Erythroblast (primary cell): ENCODE data around the gene PRR11.
"Not testable (repeated sequence)": the region's sequence is repeated elsewhere in the genome, so short reads cannot be mapped to it uniquely, and the experiment has no call there.

Source experiments
- DNase-seq, 2 experiments: peaks; one replicate each; lab custom pipeline; 2025; lab: John Stamatoyannopoulos, UW
- GATA1 ChIP-seq: IDR thresholded peaks from 2 replicates; pipeline ENCODE4 v1.6.1; 2011; ENCODE audit warnings: low read depth, mild to moderate bottlenecking, control low read depth, low read length, moderate library complexity
- POLR2A ChIP-seq: IDR thresholded peaks from 2 replicates; pipeline ENCODE4 v1.6.1; 2011; ENCODE audit warnings: mild to moderate bottlenecking, low read length

The PRR11 gene

DNA sequence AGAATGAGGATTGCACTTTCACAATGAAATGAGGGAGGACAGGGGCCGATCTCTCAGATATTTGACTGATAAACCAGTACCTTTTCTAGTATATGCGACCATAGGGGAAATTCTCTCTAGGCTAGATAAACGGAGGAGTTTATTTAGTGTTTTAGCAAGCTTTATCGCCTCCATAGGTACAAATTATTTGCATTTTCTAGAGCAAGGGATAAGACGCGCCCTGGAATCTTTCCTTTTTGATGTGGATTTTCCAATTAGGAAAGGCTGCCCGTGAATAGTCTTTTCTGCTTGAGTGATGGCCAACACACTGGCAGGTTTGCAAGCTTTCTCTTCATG is 64.4 kb downstream of the PRR11 start:
- DNase-seq, result no peak
- TF ChIP-seq GATA1, result no peak
- no peak for TF ChIP-seq POLR2A

DNA sequence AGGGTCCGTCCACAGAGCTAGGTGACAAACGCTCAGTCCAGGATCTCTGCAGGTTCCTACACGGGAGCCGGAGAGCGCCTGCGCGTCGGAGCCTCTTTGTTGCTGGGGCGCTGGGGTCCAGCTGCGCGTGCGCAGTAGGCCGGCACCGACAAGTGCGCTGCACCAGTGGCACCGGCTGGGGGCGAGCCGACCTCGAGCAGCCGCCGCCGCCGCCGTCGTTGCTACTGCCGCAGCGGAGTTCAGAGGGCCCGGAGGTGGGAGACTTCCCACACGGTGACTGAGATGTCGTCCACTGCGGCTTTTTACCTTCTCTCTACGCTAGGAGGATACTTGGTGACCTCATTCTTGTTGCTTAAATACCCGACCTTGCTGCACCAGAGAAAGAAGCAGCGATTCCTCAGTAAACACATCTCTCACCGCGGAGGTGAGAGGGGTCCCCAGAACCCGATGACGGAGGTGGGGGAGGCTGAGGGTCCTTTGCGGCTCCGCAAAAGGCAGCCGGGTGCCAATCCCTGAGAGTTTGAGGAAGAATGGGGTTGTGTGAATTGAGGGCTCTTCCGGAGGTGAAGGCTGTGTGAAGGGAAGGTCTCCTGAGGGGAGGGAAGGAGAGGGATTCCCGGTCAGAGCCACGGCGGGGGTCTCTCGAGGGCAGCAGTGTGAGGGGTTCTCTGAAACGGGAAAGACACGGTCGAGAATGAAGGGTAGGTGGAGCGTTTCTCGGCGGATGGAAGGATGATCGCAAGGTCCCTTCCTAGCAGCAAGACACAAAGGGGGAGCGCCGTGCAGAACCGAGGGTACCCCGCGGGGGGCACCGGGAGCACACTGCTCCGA is 65.0 kb downstream of the PRR11 start, which contains the start of gene GDPD1:
TSS of gene GDPD1 (plus strand) at position 184 of the 831 bp plus-strand sequence. CDS start at position 283, 99 bp downstream.
- DNase-seq, result peak; percentile 96 to 98
- TF ChIP-seq POLR2A, result peak; percentile 76
- TF ChIP-seq GATA1, result no peak

DNA sequence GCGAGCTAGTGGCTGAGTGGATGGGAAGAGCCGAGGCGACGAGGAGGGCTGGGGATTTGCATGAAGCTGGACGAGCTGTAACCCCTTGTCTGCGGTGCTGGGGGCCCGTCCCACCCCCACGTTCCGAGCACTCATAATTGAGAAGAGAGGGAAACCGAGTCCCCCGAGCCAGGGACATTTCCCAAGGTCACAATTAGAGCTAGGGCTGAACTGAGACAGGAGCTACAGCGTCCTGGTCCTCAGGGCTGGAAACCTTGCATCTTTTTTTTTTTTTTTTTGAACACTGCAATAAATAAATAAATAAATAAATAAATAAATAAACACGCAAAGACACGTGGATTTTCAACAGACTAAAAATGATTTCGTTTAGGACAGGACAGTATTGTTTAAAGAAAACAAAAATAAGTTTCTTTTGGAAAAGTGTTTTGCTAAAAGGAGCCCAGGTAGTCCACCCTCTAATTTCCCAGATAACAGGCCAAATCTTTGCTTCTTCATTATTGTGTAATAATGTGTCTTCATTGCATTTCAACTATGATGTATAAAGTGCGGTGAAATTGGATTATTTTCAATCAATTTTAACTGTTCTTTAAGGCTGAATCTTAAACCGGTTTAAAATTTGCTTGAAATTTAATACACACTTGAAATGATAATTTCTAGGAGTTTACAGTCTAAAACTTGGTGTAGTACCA is 65.8 kb downstream of the PRR11 start:
- DNase-seq, result peak in 1 of 2 experiments; percentile 50
- TF ChIP-seq POLR2A, result no peak
- TF ChIP-seq GATA1, result no peak

DNA sequence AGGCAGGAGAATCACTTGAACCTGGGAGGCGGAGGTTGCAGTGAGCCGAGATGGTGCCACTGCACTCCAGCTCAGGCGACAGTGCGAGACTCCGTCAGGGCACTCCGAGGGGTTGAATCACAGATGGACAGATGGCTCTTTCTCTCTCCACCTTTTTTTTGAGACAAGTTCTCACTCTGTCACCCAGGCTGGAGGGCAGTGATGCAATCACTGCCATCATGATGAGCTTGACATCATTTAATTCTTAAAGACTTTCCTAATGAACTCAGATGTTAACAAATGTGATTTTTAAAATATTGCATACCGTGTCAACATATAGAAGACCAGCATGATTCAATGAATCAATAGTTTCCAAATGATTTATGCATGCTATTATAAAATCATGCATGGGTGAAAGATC is 68.3 kb downstream of the PRR11 start:
- no peak for TF ChIP-seq GATA1
- TF ChIP-seq POLR2A, result no peak
- no peak for DNase-seq

DNA sequence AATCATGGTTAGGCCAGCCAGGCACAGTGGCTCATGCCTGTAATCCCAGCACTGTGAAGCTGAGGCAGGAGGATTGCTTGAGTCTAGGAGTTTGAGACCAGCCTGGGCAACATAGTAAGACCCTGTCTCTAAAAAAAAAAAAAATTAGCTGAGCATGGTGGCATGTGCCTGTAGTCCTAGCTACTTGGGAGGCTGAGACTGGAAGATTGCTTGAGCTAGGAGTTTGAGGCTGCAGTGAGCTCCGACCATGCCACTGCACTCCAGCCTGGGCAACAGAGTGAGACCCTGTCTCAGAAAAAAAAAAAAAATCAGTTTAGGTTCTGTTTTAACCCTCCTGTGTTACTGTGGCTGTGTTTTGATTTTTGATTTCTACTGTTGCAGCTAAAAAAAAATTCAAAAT is 73.0 kb downstream of the PRR11 start:
- DNase-seq, result not testable (repeated sequence)

DNA sequence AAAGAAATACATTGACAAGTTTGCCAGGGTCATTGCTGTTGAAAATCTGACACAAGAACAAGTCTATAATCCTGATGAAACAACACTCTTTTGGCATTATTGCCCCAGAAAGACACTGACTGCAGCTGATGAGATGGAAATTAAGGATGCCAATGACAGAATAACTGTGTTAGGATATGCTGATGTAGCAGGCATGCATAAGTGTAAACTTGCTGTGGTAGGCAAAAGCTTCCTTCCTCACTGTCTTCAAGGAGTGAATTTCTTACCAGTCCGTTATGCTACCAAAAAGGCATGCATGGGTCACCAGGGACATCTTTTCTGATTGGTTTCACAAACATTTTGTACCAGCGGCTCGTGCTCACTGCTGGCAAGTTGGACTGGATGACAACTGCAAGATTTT is 75.2 kb downstream of the PRR11 start:
- no peak for DNase-seq

DNA sequence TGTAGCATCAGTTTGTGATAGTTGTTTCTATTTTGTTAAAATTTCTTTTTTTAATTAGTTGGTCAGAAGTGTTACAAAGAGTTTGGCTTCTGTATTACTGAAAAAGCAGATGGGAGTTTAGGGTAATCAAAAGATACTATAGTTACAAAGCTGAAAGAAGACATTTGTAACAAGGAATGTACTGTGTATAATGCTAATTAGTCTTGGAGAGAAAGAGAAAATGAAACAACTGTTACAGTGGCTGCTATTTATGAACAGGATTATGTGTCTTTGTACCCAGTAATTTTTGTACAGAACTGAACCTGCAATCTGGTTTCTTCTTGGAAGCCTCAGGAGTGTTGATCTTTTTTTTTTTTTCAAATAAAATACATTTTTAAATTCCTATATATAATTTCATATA is 79.1 kb downstream of the PRR11 start:
- TF ChIP-seq POLR2A, result no peak
- TF ChIP-seq GATA1, result no peak
- DNase-seq, result no peak

More for the DNA sequence above, 75.2 kb downstream of the PRR11 start:
- TF ChIP-seq POLR2A (no peak), GATA1 (no peak)

DNA sequence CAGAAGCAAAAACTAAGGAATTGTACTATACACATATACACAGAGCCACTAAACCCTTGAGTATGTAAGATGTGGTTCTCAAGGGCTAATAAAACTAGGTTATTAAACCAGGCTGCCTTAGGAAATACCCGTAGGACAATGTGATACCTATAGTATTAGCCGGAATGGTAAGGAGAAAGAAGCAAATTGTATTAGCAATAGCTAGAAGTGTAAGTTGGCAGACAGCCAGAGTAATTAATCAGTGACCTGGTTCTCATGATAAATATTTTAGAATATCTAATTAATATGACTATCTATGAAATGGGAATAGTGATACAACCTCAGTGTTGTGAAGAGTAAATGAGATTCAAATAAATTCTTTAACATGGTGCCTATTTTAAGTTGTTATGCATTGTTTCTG is 83.4 kb downstream of the PRR11 start:
- peak in 1 of 2 experiments; percentile 19 for DNase-seq
- TF ChIP-seq POLR2A (no peak), GATA1 (no peak)

DNA sequence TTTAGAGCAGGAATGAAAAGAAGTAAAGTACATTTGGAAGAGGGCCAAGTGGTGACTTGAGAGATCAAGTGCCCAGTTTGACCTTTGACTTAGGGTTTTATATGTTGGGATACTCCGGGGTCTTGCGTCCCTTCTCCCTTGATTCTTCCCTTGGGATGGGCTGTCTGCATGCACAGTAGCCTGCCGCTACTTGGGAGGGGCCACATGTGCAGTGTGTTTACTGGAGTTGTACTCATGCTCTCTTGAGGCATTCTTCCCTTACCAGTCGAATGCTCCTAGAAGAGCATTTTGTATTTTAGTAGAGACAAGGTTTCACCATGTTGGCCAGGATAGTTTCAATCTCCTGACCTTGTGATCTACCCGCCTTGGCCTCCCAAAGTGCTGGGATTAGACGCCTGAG is 88.5 kb downstream of the PRR11 start:
- no peak for DNase-seq
- no peak for TF ChIP-seq GATA1
- TF ChIP-seq POLR2A, result no peak
